MCF 10A (cell line): ENCODE measurements around the gene ERGIC2. TPM values are rescaled to one million over a fixed set of nuclear protein-coding genes. Genes with fewer than 3 reads are reported as not detected.
"Not testable (repeated sequence)": the region's sequence is repeated elsewhere in the genome, so short reads cannot be mapped to it uniquely, and the experiment has no call there.

Experiments
- BruUV-seq: library from RNA; stranded (reverse); fragments of 400-500 nt; replicated peaks from 2 replicates; lab custom pipeline; 2021; lab: Mats Ljungman, UMichigan
- CTCF ChIA-PET: fragments of 300-600 bp; sonication (Branson Sonifier 250); formaldehyde crosslinking; extraction: SDS; loops from one replicate; lab custom pipeline; 2021; ENCODE audit warnings: antibody characterized with exemption, inconsistent platforms; lab: Yijun Ruan, JAX
- POLR2A ChIA-PET: fragments of 300-600, 350-650 bp; sonication (Branson Sonifier 250); formaldehyde crosslinking; extraction: SDS; loops from one replicate; lab custom pipeline; 2020; ENCODE audit warnings: antibody characterized with exemption, inconsistent platforms; lab: Yijun Ruan, JAX
- DNase-seq: peaks from one replicate; pipeline ENCODE4 v3.0.0-alpha.2; 2018; ENCODE audit not compliant: unreplicated experiment
- H3K27ac Mint-ChIP-seq: one replicate; pipeline ENCODE4 v1.8.0; 2022; ENCODE audit warnings: mild to moderate bottlenecking, low read depth, mixed read lengths; ENCODE audit not compliant: unreplicated experiment
- H3K27me3 Mint-ChIP-seq: one replicate; pipeline ENCODE4 v1.8.0; 2022; ENCODE audit warnings: mixed read lengths; ENCODE audit not compliant: insufficient read depth, unreplicated experiment
- H3K36me3 Mint-ChIP-seq: one replicate; pipeline ENCODE4 v1.8.0; 2022; ENCODE audit warnings: mild to moderate bottlenecking, moderate library complexity, mixed read lengths; ENCODE audit not compliant: insufficient read depth, unreplicated experiment
- H3K4me1 Mint-ChIP-seq: one replicate; pipeline ENCODE4 v1.8.0; 2022; ENCODE audit warnings: mixed read lengths; ENCODE audit not compliant: insufficient read depth, unreplicated experiment
- H3K4me3 Mint-ChIP-seq: one replicate; pipeline ENCODE4 v1.8.0; 2022; ENCODE audit warnings: mild to moderate bottlenecking, moderate library complexity, mixed read lengths; ENCODE audit not compliant: unreplicated experiment
- H3K9me3 Mint-ChIP-seq: one replicate; pipeline ENCODE4 v1.8.0; 2022; ENCODE audit warnings: mixed read lengths; ENCODE audit not compliant: unreplicated experiment
- intact Hi-C: fragments of 100-400 bp; cut with micrococcal nuclease; formaldehyde crosslinking; loops from 2 replicates; pipeline ENCODE4 v1.14.1; 2022
- total RNA-seq: library from RNA; stranded (reverse); gene quantifications from 2 replicates; pipeline ENCODE4 v1.2.3, GENCODE V29; 2022
- TF ChIP-seq, protein P1 (sequence below): fragments of 200-600 bp; IDR thresholded peaks from one replicate; pipeline ENCODE4 v1.8.0; 2022; ENCODE audit warnings: antibody characterized with exemption, mild to moderate bottlenecking; ENCODE audit not compliant: unreplicated experiment

The ERGIC2 gene
- total RNA-seq, 1 experiment from 2014 or later = 63.6 TPM

- Mint-ChIP-seq H3K9me3 (no peaks in the 10 kb centered on the region), H3K27me3 (no peaks in the 10 kb centered on the region), H3K36me3 (peaks cover 2% of the 10 kb centered on the region), H3K27ac (no peak overlapping the region), H3K4me1 (no peaks in the 10 kb centered on the region), H3K4me3 (no peak overlapping the region)
- DNase-seq = no peak
- intact Hi-C loops = no loop called here
- no TSS peak for BruUV-seq
- TF ChIP-seq, protein P1, sequence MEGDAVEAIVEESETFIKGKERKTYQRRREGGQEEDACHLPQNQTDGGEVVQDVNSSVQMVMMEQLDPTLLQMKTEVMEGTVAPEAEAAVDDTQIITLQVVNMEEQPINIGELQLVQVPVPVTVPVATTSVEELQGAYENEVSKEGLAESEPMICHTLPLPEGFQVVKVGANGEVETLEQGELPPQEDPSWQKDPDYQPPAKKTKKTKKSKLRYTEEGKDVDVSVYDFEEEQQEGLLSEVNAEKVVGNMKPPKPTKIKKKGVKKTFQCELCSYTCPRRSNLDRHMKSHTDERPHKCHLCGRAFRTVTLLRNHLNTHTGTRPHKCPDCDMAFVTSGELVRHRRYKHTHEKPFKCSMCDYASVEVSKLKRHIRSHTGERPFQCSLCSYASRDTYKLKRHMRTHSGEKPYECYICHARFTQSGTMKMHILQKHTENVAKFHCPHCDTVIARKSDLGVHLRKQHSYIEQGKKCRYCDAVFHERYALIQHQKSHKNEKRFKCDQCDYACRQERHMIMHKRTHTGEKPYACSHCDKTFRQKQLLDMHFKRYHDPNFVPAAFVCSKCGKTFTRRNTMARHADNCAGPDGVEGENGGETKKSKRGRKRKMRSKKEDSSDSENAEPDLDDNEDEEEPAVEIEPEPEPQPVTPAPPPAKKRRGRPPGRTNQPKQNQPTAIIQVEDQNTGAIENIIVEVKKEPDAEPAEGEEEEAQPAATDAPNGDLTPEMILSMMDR = no peak
- ChIA-PET CTCF (no interaction called here), POLR2A (no interaction called here)
These were observed 76.6 kb downstream of the ERGIC2 start for GRCh38 chr12:29304388-29304787.

DNA sequence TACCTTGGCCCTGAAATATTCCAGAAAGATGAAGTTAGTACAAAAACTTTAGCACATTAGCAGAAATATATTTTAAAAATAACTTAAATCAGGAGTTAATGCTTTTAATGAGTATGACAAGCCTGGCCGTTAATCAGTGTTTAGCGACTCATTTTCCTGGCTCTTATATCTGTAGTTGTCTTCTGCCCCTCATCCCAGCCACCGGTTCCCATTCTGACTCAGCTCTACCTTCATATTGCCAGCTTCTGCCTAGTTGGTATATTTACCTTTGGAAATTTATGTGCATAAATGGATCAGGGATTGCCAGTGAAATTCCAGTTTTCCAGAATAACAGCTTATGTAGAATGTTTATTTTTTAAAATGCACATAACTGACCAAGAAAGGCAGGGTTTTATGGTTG, 79.9 kb downstream of the ERGIC2 start:
- H3K9me3 Mint-ChIP-seq = no peaks in the 10 kb centered on the region
- H3K27me3 Mint-ChIP-seq = no peaks in the 10 kb centered on the region
- TF ChIP-seq, protein P1 = no peak
- H3K4me1 Mint-ChIP-seq = no peaks in the 10 kb centered on the region
- H3K36me3 Mint-ChIP-seq = no peaks in the 10 kb centered on the region
- no TSS peak for BruUV-seq
- intact Hi-C loops = no loop called here
- DNase-seq = no peak
- ChIA-PET CTCF (interaction anchor here (0.6 to 0.9 kb wide), 3 partner anchors 8 to 530 kb away, joined by 3 read pairs; no protein-coding TSS in a partner anchor), POLR2A (no interaction called here)
- H3K27ac Mint-ChIP-seq = no peak overlapping the region
- H3K4me3 Mint-ChIP-seq = no peak overlapping the region

DNA sequence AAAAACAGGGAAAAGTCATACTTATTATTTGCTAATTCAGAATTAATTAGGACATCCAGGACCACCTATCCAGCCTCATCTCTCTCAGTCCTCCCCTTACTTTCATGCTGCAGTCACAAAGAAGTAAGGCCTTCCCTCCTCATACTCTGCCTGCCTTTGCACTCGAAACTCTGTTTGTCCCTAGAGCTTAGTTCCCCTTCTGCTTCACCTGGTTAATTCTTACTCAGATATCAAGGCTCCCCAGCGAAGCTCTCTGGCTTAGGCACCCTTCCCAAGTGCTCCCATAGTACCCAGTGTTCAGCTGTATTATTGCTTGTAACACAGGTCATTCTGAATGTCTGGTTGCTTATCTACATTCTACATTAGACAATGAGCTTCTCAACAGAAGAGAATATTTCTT, 81.3 kb downstream of the ERGIC2 start:
- POLR2A ChIA-PET = no interaction called here
- no peaks in the 10 kb centered on the region for H3K27me3 Mint-ChIP-seq
- no peaks in the 10 kb centered on the region for H3K9me3 Mint-ChIP-seq
- intact Hi-C loops = no loop called here
- no peaks in the 10 kb centered on the region for H3K4me1 Mint-ChIP-seq
- H3K36me3 Mint-ChIP-seq = no peaks in the 10 kb centered on the region
- TF ChIP-seq, protein P1 = no peak
- no peak overlapping the region for H3K4me3 Mint-ChIP-seq
- no peak for DNase-seq
- BruUV-seq = no TSS peak
- no peak overlapping the region for H3K27ac Mint-ChIP-seq
- CTCF ChIA-PET = interaction anchor here (0.6 to 1.0 kb wide), 2 partner anchors 18 to 565 kb away, joined by 3 read pairs; no protein-coding TSS in a partner anchor

DNA sequence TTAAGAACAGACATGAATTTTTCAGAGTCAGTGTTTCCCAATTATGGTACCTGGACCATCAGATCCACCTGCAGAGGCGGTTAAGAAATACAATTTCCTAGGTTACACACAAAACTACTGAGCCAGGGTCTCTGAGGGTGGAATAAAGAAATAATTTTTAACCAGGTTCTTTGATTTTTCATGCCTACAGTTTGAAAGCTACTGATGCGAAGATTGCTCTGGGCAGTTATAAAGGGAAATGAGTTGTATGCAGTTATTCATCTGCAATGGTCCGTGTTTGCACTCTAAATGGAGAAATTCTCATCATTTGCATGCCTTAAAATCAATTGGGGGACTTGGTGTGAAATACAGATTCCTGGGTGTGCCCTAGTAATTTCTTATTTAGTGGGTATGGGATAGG, 89.7 kb downstream of the ERGIC2 start:
- peaks cover 7% of the 10 kb centered on the region for H3K36me3 Mint-ChIP-seq
- ChIA-PET CTCF (no interaction called here), POLR2A (no interaction called here)
- BruUV-seq = no TSS peak
- no peaks in the 10 kb centered on the region for H3K27me3 Mint-ChIP-seq
- H3K27ac Mint-ChIP-seq = no peak overlapping the region
- TF ChIP-seq, protein P1 = no peak
- no peak for DNase-seq
- no peak overlapping the region for H3K4me3 Mint-ChIP-seq
- intact Hi-C loops = no loop called here
- H3K4me1 Mint-ChIP-seq = no peaks in the 10 kb centered on the region
- H3K9me3 Mint-ChIP-seq = peaks cover 10% of the 10 kb centered on the region

GRCh38 chr12:29290475-29290874, 90.5 kb downstream of the ERGIC2 start:
- BruUV-seq, POLR2A ChIA-PET, H3K27ac Mint-ChIP-seq, DNase-seq, intact Hi-C loops, H3K36me3 Mint-ChIP-seq, H3K4me3 Mint-ChIP-seq, H3K4me1 Mint-ChIP-seq, H3K27me3 Mint-ChIP-seq, CTCF ChIA-PET: not testable (repeated sequence)
- H3K9me3 Mint-ChIP-seq = peaks cover 10% of the 10 kb centered on the region
